Panc1 (cell line): ENCODE data around the gene COL4A1. TPM values are rescaled to one million over a fixed set of nuclear protein-coding genes. Genes with fewer than 3 reads are reported as not detected.

Experiments used
- ATAC-seq: fragments of 200-7000 bp; cut with Tn5 transposase; 2 replicates; pipeline ENCODE4 v1.9.1; 2020; ENCODE audit warnings: mild to moderate bottlenecking, moderate library complexity
- BruUV-seq: library from RNA; stranded (reverse); fragments of 400-500 nt; replicated peaks from 2 replicates; lab custom pipeline; 2021; lab: Mats Ljungman, UMichigan
- CTCF ChIA-PET: fragments of 300-600 bp; sonication (Branson Sonifier 250); formaldehyde crosslinking; loops from one replicate; lab custom pipeline; 2022; ENCODE audit warnings: antibody characterized with exemption; lab: Charles Lee
- POLR2A ChIA-PET: fragments of 300-600 bp; sonication (Branson Sonifier 250); formaldehyde crosslinking; loops from one replicate; lab custom pipeline; 2022; ENCODE audit warnings: antibody characterized with exemption; lab: Charles Lee
- DNase-seq: peaks from one replicate; pipeline ENCODE4 v3.0.0-alpha.2; 2010; ENCODE audit warnings: low read depth, low spot score
- H3K27ac ChIP-seq: 2 replicates; pipeline ENCODE4 v1.5.1; 2011; ENCODE audit warnings: mild to moderate bottlenecking, low read length, inconsistent platforms
- H3K27me3 ChIP-seq: fragments of 200-500 bp; sonication (Bioruptor generic); 2 replicates; pipeline ENCODE4 v1.6.0; 2014; ENCODE audit warnings: low read length, inconsistent platforms; ENCODE audit not compliant: control insufficient read depth, insufficient read depth
- H3K36me3 ChIP-seq: fragments of 200-500 bp; sonication (Bioruptor generic); 2 replicates; pipeline ENCODE4 v1.5.1; 2014; ENCODE audit warnings: inconsistent platforms, mild to moderate bottlenecking, low read length, moderate library complexity; ENCODE audit not compliant: control insufficient read depth, insufficient read depth
- H3K4me1 ChIP-seq: 2 replicates; pipeline ENCODE4 v1.5.1; 2011; ENCODE audit warnings: inconsistent platforms, mild to moderate bottlenecking, low read length, moderate library complexity; ENCODE audit not compliant: control insufficient read depth, insufficient read depth
- H3K4me3 ChIP-seq, 2 experiments: 2 replicates each; pipeline ENCODE4 v1.5.1; 2011 to 2012; ENCODE audit warnings: low read depth in 2 of 2, low read length in 2 of 2, mild to moderate bottlenecking in 2 of 2, inconsistent platforms in 1 of 2, moderate library complexity in 1 of 2
- H3K9me3 ChIP-seq: fragments of 200-500 bp; sonication (Bioruptor generic); 2 replicates; pipeline ENCODE4 v1.5.1; 2014; ENCODE audit warnings: low read depth, mild to moderate bottlenecking, inconsistent platforms, low read length, moderate library complexity; ENCODE audit not compliant: control insufficient read depth, insufficient read depth
- CTCF ChIP-seq: fragments of 450-650 bp; IDR thresholded peaks from 2 replicates; pipeline ENCODE4 v1.5.1; 2017; ENCODE audit warnings: mild to moderate bottlenecking
- POLR2AphosphoS5 ChIP-seq: IDR thresholded peaks from 2 replicates; pipeline ENCODE4 v1.6.1; 2012; ENCODE audit warnings: mild to moderate bottlenecking, low read depth, low read length, moderate library complexity
- REST ChIP-seq, 2 experiments: IDR thresholded peaks; 2 replicates each; pipeline ENCODE4 v1.6.1; 2011 to 2012; ENCODE audit warnings: low read depth in 2 of 2, control low read depth in 1 of 2, low read length in 1 of 2, mild to moderate bottlenecking in 1 of 2, moderate library complexity in 1 of 2; ENCODE audit not compliant: insufficient read depth in 1 of 2
- SIN3A ChIP-seq: IDR thresholded peaks from 2 replicates; pipeline ENCODE4 v1.6.1; 2012; ENCODE audit warnings: low read depth, mild to moderate bottlenecking, low read length, moderate library complexity, borderline replicate concordance; ENCODE audit not compliant: insufficient read depth
- TCF7L2 ChIP-seq: IDR thresholded peaks from 2 replicates; pipeline ENCODE4 v1.6.1; 2011; ENCODE audit warnings: mild to moderate bottlenecking, low read depth, low read length, inconsistent platforms
- in situ Hi-C: cut with HindIII; loops from 2 replicates; pipeline ENCODE4 v1.10.0; 2016; ENCODE audit warnings: low sequenced_read_pairs, low pct_unique_long_range_greater_than_20kb
- intact Hi-C: fragments of 100-400 bp; cut with micrococcal nuclease; formaldehyde crosslinking; loops from one replicate; pipeline ENCODE4 v1.10.0; 2022; ENCODE audit not compliant: unreplicated experiment
- total RNA-seq: library from RNA; stranded (reverse); gene quantifications from one replicate; pipeline ENCODE4 v1.2.1, GENCODE V29; 2021; ENCODE audit not compliant: unreplicated experiment

COL4A1 gene
- total RNA-seq, 1 experiment from 2014 or later, result 1.1 TPM

GRCh38 chr13:110336108-110336507 is 29.2 kb upstream of the COL4A1 start:
- DNase-seq (no peak), ATAC-seq (no peak)
- no peak for TF ChIP-seq SIN3A
- no peak for TF ChIP-seq REST (IDR thresholded peaks at IDR 0.05; ENCODE audit: insufficient read depth in 1 of 2, low read depth in 2 of 2, low read length in 1 of 2)
- no peak for TF ChIP-seq CTCF
- no peak for TF ChIP-seq TCF7L2
- no peak for TF ChIP-seq POLR2AphosphoS5
- Histone ChIP-seq H3K4me3 (no peak overlapping the region), H3K4me1 (no peaks in the 10 kb centered on the region), H3K36me3 (no peaks in the 10 kb centered on the region), H3K27me3 (no peaks in the 10 kb centered on the region), H3K9me3 (no peaks in the 10 kb centered on the region), H3K27ac (no peak overlapping the region)
- in situ Hi-C loops (no loop called here), intact Hi-C loops (no loop called here)
- BruUV-seq, result no TSS peak
- POLR2A ChIA-PET, result no interaction called here
- CTCF ChIA-PET, result no interaction called here

DNA sequence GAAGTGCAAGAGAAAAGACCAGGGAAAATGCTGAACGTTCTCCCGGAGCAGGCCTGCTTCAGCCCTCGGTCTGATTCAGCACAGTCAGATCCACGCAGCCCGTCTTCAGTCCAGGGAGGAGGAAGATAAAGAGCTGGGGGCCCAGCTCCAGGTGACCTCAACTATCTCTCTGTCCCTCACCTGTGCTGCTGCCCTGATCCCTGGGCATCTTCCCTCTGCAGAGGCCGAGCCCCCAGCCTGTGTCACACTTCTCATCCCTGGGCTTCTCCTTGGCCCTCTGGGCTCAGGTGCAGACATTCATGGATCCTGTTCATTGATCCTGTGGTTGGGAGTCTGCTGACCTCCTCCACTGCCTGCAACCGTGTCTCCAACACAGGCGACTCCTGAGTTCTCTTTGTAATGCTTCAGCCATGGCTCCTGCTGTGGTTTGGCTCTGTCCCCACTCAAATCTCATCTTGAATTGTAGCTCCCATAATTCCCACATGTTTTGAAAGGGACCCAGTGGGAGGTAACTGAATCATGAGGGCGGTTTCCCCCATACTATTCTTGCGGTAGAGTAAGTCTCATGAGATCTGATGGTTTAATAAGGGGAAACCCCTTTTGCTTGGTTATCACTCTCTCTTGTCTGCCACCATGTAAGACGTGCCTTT is 28.0 kb upstream of the COL4A1 start:
- intact Hi-C loops (no loop called here), in situ Hi-C loops (no loop called here)
- Histone ChIP-seq H3K4me3 (no peak overlapping the region), H3K27ac (no peak overlapping the region), H3K27me3 (no peaks in the 10 kb centered on the region), H3K9me3 (no peaks in the 10 kb centered on the region), H3K4me1 (no peaks in the 10 kb centered on the region), H3K36me3 (no peaks in the 10 kb centered on the region)
- ATAC-seq, result no peak
- CTCF ChIA-PET, result no interaction called here
- no peak for DNase-seq
- no peak for TF ChIP-seq TCF7L2
- TF ChIP-seq CTCF, result no peak
- TF ChIP-seq POLR2AphosphoS5, result no peak
- TF ChIP-seq REST (IDR thresholded peaks at IDR 0.05; ENCODE audit: insufficient read depth in 1 of 2, low read depth in 2 of 2, low read length in 1 of 2), result no peak
- no peak for TF ChIP-seq SIN3A
- no TSS peak for BruUV-seq
- POLR2A ChIA-PET, result no interaction called here
